SKM-1 (cell line): ENCODE results near the gene ARL4D.
"Not testable (repeated sequence)": the region's sequence is repeated elsewhere in the genome, so short reads cannot be mapped to it uniquely, and the experiment has no call there.

ENCODE experiments used
- DNase-seq: peaks from one replicate; lab custom pipeline; 2025; ENCODE audit not compliant: unreplicated experiment; lab: John Stamatoyannopoulos, UW

The ARL4D gene

DNA sequence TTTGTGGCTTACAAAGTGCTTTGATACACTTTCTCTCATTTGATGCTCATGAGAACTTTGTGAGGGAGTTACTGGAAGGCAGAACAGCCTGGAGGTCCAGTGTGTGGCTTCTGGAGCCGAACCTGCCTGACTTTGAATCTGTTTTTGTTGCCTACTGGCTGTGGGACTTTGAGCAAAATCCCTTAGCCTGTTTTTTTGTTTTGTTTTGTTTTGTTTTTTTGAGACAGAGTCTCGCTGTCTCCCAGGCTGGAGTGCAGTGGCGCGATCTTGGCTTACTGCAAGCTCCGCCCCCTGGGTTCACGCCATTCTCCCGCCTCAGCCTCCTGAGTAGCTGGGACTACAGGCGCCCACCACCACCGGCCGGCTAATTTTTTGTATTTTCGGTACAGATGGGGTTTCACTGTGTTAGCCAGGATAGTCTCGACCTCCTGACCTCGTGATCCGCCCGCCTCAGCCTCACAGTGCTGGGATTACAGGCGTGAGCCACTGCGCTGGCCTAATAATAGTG, 20.6 kb downstream of the ARL4D start:
- not testable (repeated sequence) for DNase-seq

- DNase-seq: no peak
These were observed 25.1 kb downstream of the ARL4D start for GRCh38 chr17:43423777-43424455.

DNA sequence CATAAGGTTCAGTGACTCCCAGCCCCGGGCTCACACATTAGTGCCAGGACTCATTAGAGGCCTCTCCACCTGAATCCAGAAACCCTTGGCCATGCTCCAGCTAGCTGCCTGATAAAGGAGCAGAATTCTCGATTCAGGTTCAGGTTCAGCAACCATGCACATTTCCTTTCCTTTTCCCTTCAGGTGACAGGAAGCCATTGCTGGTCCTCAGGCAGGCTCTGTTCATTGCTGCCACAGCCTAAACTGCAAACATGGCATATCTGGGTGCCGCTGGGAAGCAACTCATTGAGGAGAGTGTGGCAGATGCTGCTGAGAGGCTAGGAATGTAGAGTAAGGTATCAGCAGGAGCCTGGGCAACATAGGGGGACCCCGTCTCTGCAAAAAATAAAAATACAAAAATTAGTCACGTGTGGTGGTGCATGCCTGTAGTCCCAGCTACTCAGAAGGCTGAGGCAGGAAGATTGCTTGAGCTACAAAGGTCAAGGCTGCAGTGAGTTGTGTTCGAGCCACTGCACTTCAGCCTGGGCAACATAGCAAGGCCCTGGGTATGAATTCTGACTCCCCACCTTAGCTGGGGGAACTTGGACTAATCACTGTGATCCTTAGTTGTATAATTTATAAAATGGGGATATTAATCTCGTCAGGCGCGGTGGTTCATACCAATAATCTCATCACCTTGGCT, 28.7 kb downstream of the ARL4D start:
- no peak for DNase-seq

GRCh38 chr17:43428524-43428923, 29.7 kb downstream of the ARL4D start:
- DNase-seq: no peak

DNA sequence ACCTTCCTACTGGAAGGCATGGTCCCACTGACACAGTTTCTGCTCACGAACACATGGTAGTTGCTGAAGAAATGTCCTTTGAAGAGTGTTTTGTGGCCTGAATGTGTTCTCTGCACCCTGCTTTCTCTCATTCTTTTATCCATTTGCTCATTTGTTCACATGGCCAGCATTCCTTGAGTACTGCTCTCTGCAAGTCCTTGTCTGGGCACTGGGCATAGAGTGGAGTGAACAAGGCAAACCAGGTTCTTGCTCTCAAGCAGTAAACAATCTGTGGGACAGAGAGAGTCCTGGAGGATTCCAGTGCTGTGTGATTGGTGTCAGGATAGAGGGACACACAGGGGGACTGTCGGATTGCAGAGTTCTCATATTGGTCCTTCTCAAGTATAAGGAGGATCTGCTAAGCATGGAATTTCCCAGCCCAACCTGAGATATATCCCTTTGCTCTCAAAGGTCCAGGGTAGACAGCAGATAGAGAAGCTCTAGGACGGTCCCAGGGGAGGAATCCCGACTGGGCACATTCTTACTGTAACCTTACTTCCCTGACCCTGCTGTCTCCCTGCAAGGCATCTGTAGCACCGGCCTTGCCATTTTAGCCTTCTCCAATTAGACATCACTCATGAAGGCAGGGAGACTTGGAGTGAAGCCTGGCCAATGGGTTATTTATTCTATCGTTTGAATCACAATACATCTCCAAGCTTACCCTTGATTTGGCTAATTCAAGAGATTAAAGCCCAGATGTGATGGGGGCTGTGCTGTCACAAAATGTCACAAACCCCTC, 32.3 kb downstream of the ARL4D start:
- no peak for DNase-seq

- no peak for DNase-seq
These were observed 33.1 kb downstream of the ARL4D start for GRCh38 chr17:43431714-43432523.

DNA sequence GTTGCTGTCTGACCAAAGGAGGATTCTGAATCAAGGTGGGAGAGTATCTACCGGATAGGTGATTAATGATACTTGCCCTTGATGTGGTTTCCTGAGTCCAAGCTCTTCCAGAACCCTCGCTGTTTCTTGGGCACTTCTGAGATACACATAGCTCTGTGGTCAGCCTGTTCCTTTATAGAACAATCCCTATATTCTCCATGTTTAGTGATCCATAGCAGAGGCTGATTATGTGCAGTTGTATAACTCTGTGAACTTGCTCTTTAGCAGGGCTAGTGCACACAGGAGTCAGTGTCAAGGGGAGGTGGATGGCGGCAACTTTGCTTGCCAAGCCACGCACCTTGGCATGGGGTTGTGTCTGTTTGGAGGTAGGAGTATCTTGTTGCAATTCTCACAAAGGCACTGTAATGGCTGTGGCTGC, 36.1 kb downstream of the ARL4D start:
- no peak for DNase-seq

DNA sequence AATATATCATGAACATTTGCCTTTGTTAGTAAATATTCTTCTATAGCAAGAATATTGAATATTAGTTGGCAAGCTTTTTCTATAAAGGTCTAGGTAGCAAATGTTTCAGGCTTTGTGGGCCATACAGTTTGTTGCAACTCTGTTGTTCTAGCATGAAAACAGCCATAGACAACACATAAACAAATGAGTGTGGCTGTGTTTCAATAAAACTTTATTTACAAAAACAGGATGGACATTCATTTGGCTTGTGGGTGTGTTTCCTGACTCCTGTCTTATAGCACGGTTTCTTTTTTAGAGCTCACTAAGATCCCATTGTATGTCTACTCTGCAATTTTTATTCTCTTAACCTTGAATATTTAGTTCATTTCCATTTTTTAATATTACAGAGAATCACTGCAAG, 39.0 kb downstream of the ARL4D start:
- DNase-seq: no peak

DNA sequence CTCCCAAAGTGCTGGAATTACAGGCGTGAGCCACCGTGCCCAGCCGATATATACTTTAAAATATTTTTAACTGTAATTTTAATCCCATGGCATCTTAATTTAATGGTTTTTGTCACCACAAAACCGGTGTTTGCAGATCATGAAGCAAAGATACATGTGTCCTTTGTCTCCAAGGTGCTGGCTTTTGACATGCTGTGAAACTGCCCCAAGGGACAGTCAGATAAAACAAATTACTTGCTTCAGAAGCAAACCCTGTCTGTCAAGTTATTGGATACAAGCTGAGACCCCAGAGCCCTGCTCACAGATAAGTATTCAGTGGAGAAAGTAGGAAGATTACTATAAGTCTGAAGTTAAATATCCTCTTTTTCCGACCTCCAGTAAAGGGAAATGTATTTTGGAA, 39.8 kb downstream of the ARL4D start:
- DNase-seq: no peak

- no peak for DNase-seq
These were observed 40.2 kb downstream of the ARL4D start for GRCh38 chr17:43439041-43439440.

DNA sequence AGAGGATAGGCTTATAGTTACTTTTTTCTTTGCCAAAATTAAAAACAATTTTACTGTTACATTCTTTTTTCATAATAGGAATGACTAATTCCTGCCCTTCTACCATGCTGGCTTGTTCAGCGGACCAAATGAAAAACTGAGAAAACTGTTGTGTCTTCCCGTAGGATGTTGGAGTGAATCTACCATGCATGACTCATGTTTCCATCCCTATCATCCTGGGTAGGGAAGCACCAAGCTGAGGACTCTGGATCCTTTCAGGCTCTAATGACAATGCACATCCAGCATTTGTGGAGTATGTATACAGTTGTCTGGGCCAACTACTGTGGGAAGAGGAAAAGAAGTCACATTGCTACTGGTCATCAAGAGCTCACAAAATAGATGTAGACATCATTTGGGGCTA, 43.9 kb downstream of the ARL4D start:
- DNase-seq: no peak

DNA sequence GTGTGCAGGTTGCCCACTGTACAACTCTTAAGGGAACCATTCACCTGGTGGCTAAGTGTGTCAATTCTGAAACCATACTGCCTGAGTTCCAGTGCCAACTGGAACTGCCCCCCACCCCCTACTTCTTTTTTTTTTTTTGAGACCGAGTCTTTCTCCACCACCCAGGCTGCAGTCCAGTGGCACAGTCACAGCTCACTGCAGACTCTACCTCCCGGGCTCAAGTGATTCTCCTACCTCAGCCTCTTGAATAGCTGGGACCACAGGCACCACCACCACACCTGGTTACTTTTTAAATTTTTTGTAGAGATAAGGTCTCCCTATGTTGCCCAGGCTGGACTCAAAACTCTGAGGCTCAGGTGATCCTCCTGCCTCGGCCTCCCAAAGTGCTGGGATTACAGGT, 44.6 kb downstream of the ARL4D start:
- no peak for DNase-seq

DNA sequence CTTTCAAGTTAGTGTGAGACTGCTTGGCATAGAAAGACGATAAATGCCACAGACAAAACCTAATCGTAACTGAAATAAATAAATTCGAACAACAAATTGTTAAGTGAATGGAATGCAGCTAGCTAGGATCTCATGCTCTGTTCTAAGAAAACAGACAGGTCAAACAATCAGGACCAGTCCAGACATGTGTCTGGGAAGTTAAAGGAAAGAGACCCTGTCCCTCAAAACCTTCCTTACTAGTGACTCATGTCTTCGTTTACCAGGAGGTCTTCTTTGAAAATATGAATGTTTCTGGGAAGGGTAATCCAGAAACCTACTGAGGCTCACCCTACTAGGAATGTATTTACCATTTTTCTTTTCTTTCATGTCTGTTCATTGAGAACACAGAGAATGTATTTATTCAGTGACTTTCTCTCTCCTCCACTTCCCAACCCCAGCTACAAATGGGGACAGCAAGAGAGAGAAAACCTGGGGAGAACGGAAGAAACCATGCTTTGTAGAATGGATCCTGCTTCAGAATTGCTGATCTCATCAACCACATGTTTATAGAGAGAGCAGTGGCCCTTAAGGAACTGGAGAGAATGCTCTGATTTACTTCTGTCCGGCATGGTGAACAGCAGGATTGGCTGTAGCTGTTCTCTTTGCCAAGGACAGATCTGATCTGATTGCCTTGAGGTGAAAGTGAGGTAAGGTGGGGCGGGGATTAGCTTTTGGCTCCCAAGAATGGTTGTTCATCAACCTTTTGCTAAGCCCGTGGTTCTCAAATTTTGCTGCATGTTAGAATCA, 45.6 kb downstream of the ARL4D start:
- DNase-seq: no peak

GRCh38 chr17:43445009-43445589, 46.3 kb downstream of the ARL4D start:
- no peak for DNase-seq

DNA sequence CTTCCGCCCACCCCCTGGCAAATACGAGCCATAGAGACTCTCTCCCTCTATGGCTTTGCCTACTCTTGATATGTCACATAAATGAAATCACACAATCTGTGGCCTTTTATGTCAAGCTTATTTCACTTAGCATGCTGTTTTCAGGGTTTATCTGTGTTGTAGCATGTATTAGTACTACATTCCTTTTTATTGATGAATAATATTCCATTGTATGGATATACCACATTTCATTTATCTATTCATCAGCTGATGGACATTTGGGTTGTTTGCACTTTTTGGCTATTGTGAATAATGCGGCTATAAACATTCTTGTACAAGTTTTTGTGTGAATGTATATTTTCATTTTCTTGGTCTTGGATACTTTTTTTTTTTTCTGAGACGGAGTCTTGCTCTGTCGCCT, 48.0 kb downstream of the ARL4D start:
- DNase-seq: no peak

DNA sequence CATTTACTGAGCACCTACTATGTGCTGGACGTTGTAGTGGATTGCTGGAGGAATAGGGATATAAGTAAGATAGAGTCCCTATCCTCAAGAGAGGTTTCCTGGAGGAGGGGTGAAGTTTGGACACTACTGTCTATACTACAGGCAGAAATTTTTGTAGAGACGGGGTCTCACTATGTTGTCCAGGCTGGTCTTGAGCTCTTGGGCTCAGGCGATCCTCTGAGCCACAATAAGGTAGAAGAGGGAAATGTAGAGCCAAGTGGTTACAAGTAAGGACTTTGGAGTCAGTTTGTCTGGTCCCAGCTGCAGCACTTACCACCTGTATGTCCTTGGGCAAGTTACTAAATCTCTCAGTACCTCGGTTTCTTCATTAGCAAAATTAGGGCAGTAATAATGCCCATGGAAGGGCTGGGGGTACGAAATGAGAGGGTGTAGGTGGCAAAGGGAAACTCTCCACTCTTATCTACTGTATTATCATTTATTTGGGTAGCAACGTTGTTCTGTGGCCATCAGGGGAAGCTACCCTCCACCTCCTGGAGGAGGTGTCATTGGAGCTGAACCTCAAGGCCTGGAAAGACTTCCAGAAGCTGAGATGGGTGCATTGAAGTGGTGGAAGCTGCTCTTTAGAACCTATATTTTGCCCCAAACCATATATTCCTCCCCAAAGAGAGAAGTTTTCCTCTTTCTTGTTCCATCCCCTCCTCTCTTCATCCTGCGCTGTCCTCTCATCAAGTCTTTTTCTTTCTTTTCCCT, 50.1 kb downstream of the ARL4D start:
- DNase-seq: no peak

GRCh38 chr17:43449470-43450248, 50.9 kb downstream of the ARL4D start:
- no peak for DNase-seq
